ENCODE measurements around the gene SNF8.

- TF ChIP-seq ZNF70 (CRISPR knock-in tag; IDR thresholded peaks at IDR 0.05) = no peak
- no peak for TF ChIP-seq ZNF8 (CRISPR knock-in tag; IDR thresholded peaks at IDR 0.05)
- no peak for TF ChIP-seq SNAI2 (CRISPR knock-in tag; IDR thresholded peaks at IDR 0.05)
- no peak for TF ChIP-seq ZFP30 (CRISPR knock-in tag; IDR thresholded peaks at IDR 0.05)
- no peak for TF ChIP-seq ZFP3 (CRISPR knock-in tag; IDR thresholded peaks at IDR 0.05)
- TF ChIP-seq TSHZ2 (CRISPR knock-in tag; IDR thresholded peaks at IDR 0.05) = no peak
Observed at GRCh38 chr17:48883171-48883570, 61.5 kb downstream of the SNF8 start.

Measured in SK-N-SH treated with all-trans-retinoic acid at 6 μM for 48 hours (cell line).